CD4-positive, alpha-beta T cell treated with Interleukin-2 at 100 ng/mL for 4 hours (primary cell): Measurements from ENCODE around the gene ANTXR1.

Source experiments
- DNase-seq: peaks from one replicate; pipeline ENCODE4 v3.0.0-alpha.2; 2020; ENCODE audit warnings: low spot score

The ANTXR1 gene

DNA sequence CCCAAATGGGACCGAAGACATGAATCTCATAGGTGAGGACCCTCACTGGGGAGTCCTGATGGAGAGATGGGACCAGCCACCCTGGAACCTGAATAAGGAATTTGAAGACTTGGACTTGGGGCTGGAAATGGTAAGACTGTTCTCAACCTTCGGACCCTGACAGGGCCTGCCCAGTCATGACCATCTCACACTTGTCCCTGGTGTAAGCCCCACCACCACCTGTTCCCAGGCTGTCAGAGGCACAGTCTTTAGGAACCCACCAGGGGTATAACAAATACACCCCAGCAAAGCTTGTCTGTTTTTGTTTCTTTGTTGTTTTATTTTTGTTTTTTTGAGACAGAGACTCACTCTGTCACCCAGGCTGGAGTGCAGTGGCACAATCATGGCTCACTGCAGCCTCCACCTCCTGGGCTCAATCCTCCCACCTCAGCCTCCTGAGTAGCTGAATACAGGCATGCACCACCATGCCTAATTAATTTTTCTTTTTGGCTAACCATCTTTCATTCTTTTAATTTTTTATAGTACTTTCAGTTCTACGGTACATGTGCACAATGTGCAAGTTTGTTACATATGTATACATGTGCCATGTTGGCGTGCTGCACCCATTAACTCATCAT lies 267.9 kb downstream of the ANTXR1 start:
- no peak for DNase-seq

GRCh38 chr2:69285379-69285894 lies 272.5 kb downstream of the ANTXR1 start:
- DNase-seq: no peak

GRCh38 chr2:69287544-69287943 lies 274.6 kb downstream of the ANTXR1 start:
- DNase-seq: no peak

DNA sequence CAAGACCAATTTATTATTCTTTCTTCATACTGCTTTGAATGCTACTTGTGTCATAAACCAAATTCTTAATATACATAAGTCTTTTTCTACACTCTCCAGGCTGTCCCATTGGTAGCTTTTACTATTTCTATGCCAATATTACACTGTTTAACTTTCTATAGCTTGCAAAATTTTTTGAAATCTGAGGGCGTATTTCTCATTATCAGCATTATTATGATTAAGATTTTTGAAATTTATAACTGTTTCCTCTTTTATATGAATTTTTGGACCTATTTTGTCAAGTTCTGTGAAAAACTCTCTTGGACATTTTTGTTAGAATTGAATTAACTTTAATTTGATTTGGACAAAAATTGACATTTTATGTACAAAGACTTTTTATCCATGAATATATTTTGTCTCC lies 275.4 kb downstream of the ANTXR1 start:
- no peak for DNase-seq

- no peak for DNase-seq
Observed at GRCh38 chr2:69291004-69291650, 278.1 kb downstream of the ANTXR1 start.

- no peak for DNase-seq
Observed at GRCh38 chr2:69291721-69292120, 278.7 kb downstream of the ANTXR1 start.

- no peak for DNase-seq
Observed at GRCh38 chr2:69292256-69292655, 279.3 kb downstream of the ANTXR1 start.

- DNase-seq: no peak
Observed at GRCh38 chr2:69296421-69296820, 283.4 kb downstream of the ANTXR1 start.

DNA sequence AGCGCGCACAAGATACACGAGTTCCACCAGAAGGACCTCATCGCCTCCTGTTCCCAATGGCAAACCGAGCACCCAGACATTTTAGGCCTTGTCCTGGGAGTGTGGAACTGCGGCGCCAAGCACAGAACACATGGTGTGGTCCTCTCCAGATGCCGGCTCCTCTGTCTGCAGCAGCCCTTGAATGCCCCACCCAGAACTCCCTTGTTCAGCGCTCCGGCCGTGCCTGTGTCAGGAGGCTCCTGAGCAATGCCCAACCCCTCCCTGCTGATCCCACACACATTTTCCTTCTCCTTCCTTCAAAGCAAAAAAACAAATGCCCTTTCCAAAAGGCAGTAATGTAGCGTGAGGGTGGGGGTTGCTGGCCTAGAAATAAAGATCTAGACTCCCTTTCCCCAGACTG lies 284.2 kb downstream of the ANTXR1 start:
- no peak for DNase-seq

DNA sequence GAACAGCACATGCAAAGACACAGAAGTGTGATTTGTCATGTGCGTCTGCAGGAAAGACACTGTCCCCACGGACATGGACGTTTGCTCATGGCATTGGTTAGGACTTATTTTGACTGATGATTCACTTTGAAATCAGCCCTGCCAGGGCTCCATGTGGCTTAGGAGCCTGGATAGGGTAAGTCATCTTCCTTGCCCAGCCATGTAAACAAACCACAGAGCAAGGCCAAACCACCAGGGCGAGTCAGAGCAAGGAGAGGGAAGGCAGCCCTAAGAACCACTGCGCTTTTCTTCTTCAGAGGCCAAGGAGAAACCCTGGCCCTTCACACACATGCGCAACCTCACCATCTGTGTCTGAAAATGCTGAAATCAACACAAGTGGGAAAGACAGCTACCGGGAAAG lies 285.3 kb downstream of the ANTXR1 start:
- DNase-seq: no peak

DNA sequence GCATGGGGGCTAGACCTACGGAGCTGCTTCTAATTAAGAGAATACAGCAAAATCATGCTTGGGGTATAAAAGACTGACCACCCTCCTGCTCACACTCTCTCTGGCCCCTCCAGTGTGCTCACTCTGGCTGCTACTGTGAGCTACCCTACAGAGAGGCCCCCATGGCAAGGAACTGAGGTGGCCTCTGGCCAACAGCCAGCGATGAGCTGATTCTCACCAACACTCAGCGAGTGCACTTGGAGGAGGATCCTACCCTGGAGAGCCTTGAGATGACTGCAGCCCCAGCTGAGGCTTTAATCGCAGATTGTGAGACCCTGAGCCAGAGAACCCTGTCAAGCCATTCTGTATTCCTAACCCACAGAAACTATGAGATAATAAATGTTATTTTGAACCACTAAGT lies 285.9 kb downstream of the ANTXR1 start:
- DNase-seq: no peak
